ENCODE data around the gene PYDC1.

DNA sequence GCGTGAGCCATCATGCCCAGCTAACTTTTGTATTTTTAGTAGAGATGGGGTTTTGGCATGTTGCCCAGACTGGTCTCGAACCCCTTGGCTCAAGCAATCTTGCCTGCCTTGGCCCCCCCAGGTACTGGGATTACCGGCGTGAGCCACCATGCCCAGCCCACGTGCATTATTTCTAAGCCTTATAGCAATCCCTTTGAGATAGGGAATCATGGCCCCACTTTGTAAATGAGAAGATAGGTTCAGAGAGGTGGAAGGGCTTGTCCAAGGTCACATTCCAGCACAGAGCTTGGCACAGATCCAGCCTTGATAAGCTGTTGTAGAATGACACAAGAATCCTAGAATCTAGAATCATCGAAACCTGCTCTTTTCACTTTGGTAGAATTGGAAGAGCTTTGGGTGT lies 10.2 kb downstream of the PYDC1 start:
- TF ChIP-seq ZNF384 (IDR thresholded peaks at IDR 0.05) (no peak), SP1 (IDR thresholded peaks at IDR 0.05) (no peak), LEF1 (IDR thresholded peaks at IDR 0.05; ENCODE audit: borderline replicate concordance) (no peak), ELF4 (IDR thresholded peaks at IDR 0.05) (no peak), FOXA1 (IDR thresholded peaks at IDR 0.05) (no peak), NFRKB (IDR thresholded peaks at IDR 0.05) (no peak), TARDBP (IDR thresholded peaks at IDR 0.05) (no peak)
- TF ChIP-seq, protein P1, sequence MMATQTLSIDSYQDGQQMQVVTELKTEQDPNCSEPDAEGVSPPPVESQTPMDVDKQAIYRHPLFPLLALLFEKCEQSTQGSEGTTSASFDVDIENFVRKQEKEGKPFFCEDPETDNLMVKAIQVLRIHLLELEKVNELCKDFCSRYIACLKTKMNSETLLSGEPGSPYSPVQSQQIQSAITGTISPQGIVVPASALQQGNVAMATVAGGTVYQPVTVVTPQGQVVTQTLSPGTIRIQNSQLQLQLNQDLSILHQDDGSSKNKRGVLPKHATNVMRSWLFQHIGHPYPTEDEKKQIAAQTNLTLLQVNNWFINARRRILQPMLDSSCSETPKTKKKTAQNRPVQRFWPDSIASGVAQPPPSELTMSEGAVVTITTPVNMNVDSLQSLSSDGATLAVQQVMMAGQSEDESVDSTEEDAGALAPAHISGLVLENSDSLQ (IDR thresholded peaks at IDR 0.05): no peak
